Activated CD4-positive, alpha-beta memory T cell treated with anti-CD3 and anti-CD28 coated beads for 36 hours (primary cell): ENCODE data around the gene CD40. TPM values are rescaled to one million over a fixed set of nuclear protein-coding genes. Genes with fewer than 3 reads are reported as not detected.
A peak's percentile ranks its signal among the peaks of the same experiment; 100 is the strongest.

Source experiments
- CTCF ChIA-PET: fragments of 350-600 bp; sonication (Branson Sonifier 250); formaldehyde crosslinking; loops from one replicate; lab custom pipeline; 2021; ENCODE audit warnings: antibody characterized with exemption, inconsistent platforms; lab: Charles Lee
- POLR2A ChIA-PET: fragments of 350-600 bp; sonication (Branson Sonifier 250); formaldehyde crosslinking; loops from one replicate; lab custom pipeline; 2021; ENCODE audit warnings: antibody characterized with exemption; lab: Charles Lee
- DNase-seq: peaks from one replicate; pipeline ENCODE4 v3.0.0-alpha.2; 2020
- H3K27ac Mint-ChIP-seq: one replicate; pipeline ENCODE4 v1.8.0; 2021; ENCODE audit warnings: mixed read lengths
- H3K27me3 Mint-ChIP-seq: one replicate; pipeline ENCODE4 v1.8.0; 2021; ENCODE audit warnings: mixed read lengths
- H3K36me3 Mint-ChIP-seq: one replicate; pipeline ENCODE4 v1.8.0; 2021; ENCODE audit warnings: mixed read lengths
- H3K4me1 Mint-ChIP-seq: one replicate; pipeline ENCODE4 v1.8.0; 2021; ENCODE audit warnings: low read depth, mixed read lengths
- H3K4me3 Mint-ChIP-seq: one replicate; pipeline ENCODE4 v1.8.0; 2021; ENCODE audit warnings: mild to moderate bottlenecking, mixed read lengths
- H3K9me3 Mint-ChIP-seq: one replicate; pipeline ENCODE4 v1.8.0; 2021; ENCODE audit warnings: mixed read lengths
- intact Hi-C: fragments of 100-400 bp; cut with micrococcal nuclease; formaldehyde crosslinking; loops from one replicate; pipeline ENCODE4 v1.15.1; 2023
- total RNA-seq, 2 experiments: library from RNA; stranded (reverse); gene quantifications; one replicate each; pipeline ENCODE4 v1.2.3, GENCODE V29; 2021

Gene CD40
- total RNA-seq, 2 experiments from 2014 or later = 3.2 to 4.0 TPM

DNA sequence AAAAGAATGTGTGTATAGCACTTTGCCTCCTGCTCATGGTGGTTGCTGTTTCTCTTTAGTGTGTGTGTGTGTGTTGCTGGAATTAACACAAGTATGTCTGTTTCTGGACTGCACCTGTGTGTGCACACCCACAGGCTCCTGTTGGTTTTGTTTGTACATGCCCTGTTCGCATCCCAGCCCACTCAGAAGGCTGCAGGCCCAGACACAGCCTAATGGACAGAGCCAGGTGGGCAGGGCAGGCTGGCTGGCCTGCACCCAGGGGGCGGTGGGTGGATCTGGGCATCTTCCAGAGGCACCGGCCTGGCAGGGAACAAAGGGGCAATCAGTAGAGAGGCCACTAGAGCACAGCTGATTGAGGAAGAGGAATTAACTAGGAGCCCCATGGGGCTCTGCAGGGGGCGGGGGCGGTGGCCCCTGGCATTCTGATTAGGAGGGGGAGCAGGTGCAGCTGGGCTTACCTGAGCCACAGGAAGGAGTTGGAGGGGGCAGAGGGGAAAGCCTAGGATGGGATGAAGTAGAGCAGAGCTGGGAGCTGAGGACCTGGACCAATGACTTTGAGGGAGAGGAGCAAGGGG lies 21.9 kb downstream of the CD40 start:
- Mint-ChIP-seq H3K27ac (no peak overlapping the region), H3K36me3 (no peaks in the 10 kb centered on the region), H3K9me3 (no peaks in the 10 kb centered on the region), H3K4me3 (no peak overlapping the region), H3K4me1 (no peaks in the 10 kb centered on the region), H3K27me3 (peaks cover 24% of the 10 kb centered on the region)
- CTCF ChIA-PET = interaction anchor here (1.5 kb wide), 1 partner anchor 8 kb away, joined by 9 read pairs; no protein-coding TSS in a partner anchor
- intact Hi-C loops = no loop called here
- POLR2A ChIA-PET = no interaction called here
- no peak for DNase-seq

DNA sequence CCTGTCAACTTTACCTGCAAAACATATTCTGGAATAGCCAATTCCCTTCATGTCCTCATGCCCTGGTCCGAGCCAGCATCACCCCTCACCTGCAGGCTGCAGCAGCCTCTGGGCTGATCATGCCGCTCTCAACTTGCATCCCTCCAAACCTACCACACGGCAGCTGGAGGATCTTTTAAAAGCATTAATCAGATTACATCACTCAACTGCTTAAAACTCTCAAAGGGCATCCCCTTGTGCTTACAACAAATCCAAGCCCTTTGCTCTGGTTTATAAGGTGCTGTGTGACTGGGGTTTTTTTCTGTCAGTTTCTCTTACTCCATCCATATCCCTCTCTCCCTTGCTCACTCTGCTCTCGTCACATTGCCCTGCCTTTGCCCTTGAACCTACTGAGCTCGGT lies 24.0 kb downstream of the CD40 start:
- no peak for DNase-seq
- intact Hi-C loops = no loop called here
- ChIA-PET CTCF (no interaction called here), POLR2A (no interaction called here)
- H3K27me3 Mint-ChIP-seq = peaks cover 24% of the 10 kb centered on the region
- no peaks in the 10 kb centered on the region for H3K4me1 Mint-ChIP-seq
- H3K9me3 Mint-ChIP-seq = no peaks in the 10 kb centered on the region
- no peak overlapping the region for H3K4me3 Mint-ChIP-seq
- no peak overlapping the region for H3K27ac Mint-ChIP-seq
- H3K36me3 Mint-ChIP-seq = no peaks in the 10 kb centered on the region

DNA sequence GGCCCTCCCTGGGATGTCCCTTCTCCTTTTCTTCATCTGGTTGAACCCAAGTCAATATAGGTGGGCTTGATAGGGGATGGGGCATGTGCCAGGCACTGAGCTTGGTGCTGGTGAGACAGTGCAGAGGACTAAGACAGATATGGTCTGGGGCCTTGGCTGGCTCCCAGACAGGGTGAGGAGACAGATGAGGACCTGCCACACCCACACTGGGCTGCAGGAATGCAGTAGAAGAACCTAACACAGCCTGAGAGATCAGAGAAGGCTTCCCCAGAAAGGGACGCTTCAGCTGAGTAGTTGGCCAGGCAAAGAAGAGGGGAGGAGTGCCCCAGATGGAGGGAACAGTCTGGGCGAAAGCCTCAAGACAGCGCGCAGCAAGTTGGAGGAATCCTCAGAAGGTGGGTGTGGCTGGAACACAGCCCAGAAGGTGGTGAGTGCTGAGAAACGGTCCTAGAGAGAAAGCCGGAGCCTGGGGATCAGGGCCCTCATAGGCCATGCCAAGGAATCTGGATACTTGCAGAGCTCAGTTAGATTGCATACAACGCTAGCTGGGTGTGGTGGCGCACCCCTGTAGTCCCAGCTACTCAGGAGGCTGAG lies 26.4 kb downstream of the CD40 start:
- CTCF ChIA-PET = no interaction called here
- intact Hi-C loops = no loop called here
- no peaks in the 10 kb centered on the region for H3K9me3 Mint-ChIP-seq

DNA sequence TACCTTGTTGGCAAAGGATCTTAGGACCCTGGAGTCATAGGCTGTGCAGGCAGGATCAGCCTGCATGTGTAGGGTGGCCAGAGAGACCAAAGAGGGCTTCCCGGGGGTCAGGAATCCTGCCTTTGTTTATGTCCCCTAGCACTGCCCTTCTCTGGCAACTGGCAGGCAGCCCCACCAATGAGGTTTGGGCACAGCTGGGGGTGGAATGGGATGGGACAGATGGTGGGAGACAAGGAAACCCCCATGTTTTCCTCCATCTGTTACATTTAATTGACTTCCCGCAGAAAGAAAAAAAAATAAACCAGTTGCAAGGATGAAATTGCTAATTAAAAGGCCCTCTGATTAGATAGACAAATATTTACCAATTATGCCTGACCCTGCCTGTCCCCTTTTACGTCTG lies 27.6 kb downstream of the CD40 start:
- Mint-ChIP-seq H3K4me3 (no peak overlapping the region), H3K4me1 (no peaks in the 10 kb centered on the region), H3K36me3 (no peaks in the 10 kb centered on the region), H3K9me3 (no peaks in the 10 kb centered on the region), H3K27ac (no peak overlapping the region), H3K27me3 (peaks cover 15% of the 10 kb centered on the region)
- CTCF ChIA-PET = interaction anchor here (1.2 kb wide), 2 partner anchors 12 to 29 kb away, joined by 3 read pairs; no protein-coding TSS in a partner anchor
- intact Hi-C loops = no loop called here
- POLR2A ChIA-PET = no interaction called here
- no peak for DNase-seq

More for the DNA sequence above, 26.4 kb downstream of the CD40 start:
- Mint-ChIP-seq H3K27ac (no peak overlapping the region), H3K27me3 (peaks cover 20% of the 10 kb centered on the region), H3K36me3 (no peaks in the 10 kb centered on the region), H3K4me1 (no peaks in the 10 kb centered on the region), H3K4me3 (no peak overlapping the region)
- POLR2A ChIA-PET = no interaction called here
- DNase-seq = no peak

DNA sequence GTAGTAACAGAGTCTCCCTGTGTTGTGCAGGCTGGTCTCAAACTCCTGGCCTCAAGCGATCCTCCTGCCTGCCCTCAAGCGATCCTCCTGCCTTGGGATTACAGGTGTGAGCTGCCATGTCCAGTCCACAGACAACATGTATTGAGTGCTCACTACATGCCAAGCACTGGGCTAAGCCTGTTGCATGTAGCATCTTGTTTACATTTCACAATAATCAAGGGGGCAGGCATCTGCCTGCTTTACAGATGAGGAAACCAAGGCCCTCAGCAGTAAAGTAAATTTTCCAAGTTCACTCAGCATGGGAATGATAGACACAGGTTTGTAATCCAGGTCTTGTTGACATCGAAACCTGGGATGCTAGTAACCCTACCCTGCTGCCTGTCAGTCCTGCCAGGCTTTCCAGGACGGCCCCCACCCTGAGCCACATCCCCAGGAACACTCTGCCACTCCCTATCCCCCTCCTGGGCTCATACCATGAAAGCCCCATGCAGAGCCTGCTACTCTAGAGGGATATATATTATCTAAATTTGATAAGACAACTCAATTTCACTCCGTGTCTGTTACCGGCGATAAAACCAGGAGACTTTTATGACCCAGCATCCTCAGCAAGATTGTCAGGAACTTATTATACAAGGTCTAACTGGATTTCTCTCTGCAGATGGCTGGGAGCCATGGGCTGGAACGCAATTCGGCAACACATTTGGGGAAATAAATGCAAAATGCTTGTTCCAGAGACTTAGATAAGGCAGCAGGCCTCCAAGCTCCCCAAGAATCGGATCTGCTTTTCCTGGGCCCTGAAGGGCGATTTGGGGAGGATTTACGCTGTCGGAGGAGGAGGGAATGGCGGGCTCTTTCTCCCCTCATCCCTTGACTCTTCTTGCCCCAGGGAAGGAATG lies 30.4 kb downstream of the CD40 start:
- no peaks in the 10 kb centered on the region for H3K36me3 Mint-ChIP-seq
- no peak overlapping the region for H3K27ac Mint-ChIP-seq
- POLR2A ChIA-PET = no interaction called here
- no peak for DNase-seq
- no peak overlapping the region for H3K4me3 Mint-ChIP-seq
- H3K9me3 Mint-ChIP-seq = no peaks in the 10 kb centered on the region
- no peaks in the 10 kb centered on the region for H3K4me1 Mint-ChIP-seq
- CTCF ChIA-PET = interaction anchor here (0.6 kb wide), 1 partner anchor 548 kb away, joined by 3 read pairs; no protein-coding TSS in a partner anchor
- intact Hi-C loops = no loop called here
- H3K27me3 Mint-ChIP-seq = peaks cover 4% of the 10 kb centered on the region

DNA sequence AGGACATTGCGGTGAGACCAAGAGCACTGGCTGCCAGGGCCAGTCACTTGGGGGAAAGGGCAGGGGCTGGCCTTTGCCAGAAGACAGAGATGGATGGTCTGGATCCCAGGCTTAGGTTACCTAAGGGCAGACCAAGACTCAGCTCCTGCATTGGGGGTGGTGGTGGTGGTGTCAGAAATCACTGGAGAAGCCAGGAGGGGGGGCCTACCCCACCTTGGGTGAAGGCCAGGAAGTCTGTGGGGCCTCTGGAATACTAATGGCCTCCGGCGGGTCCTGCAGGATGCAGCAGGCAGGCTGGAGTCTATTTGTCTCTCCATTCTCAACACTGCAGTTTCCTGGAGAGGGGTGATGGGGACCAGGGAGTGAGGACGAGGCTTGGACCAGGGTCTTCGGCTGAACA lies 32.8 kb downstream of the CD40 start:
- DNase-seq = no peak
- Mint-ChIP-seq H3K27me3 (peaks cover 3% of the 10 kb centered on the region), H3K27ac (no peak overlapping the region), H3K9me3 (no peaks in the 10 kb centered on the region), H3K4me1 (no peaks in the 10 kb centered on the region), H3K36me3 (no peaks in the 10 kb centered on the region), H3K4me3 (no peak overlapping the region)
- intact Hi-C loops = no loop called here
- CTCF ChIA-PET = interaction anchor here (1.3 kb wide), 1 partner anchor 22 kb away, joined by 3 read pairs; no protein-coding TSS in a partner anchor
- POLR2A ChIA-PET = no interaction called here

DNA sequence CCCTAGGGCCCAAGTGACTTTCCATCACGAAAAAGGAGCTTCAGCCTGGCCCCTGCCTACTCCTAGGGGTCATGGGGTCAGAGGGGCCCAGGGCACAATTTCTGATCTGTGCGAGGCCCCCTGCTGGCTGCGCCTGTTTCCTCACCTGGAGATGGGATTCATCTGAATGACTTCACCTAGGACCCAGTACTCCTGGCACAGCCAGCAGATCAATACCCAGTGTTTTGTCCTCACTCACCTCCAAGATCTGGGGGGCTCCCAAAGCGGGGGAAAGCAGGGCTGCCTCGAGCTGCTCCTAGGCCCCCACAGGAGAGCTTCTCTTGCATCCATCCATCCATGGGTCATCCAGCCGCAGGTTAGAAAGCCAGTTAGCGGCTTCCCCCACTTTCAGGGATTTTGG lies 33.8 kb downstream of the CD40 start:
- no peaks in the 10 kb centered on the region for H3K36me3 Mint-ChIP-seq
- H3K27me3 Mint-ChIP-seq = peaks cover 3% of the 10 kb centered on the region
- intact Hi-C loops = no loop called here
- DNase-seq = peak; percentile 24
- POLR2A ChIA-PET = no interaction called here
- H3K4me3 Mint-ChIP-seq = no peak overlapping the region
- H3K27ac Mint-ChIP-seq = no peak overlapping the region
- CTCF ChIA-PET = interaction anchor here (0.6 to 1.5 kb wide), 6 partner anchors 14 to 269 kb away, joined by 3 to 5 read pairs (median 3); no protein-coding TSS in a partner anchor
- H3K4me1 Mint-ChIP-seq = no peaks in the 10 kb centered on the region
- no peaks in the 10 kb centered on the region for H3K9me3 Mint-ChIP-seq

DNA sequence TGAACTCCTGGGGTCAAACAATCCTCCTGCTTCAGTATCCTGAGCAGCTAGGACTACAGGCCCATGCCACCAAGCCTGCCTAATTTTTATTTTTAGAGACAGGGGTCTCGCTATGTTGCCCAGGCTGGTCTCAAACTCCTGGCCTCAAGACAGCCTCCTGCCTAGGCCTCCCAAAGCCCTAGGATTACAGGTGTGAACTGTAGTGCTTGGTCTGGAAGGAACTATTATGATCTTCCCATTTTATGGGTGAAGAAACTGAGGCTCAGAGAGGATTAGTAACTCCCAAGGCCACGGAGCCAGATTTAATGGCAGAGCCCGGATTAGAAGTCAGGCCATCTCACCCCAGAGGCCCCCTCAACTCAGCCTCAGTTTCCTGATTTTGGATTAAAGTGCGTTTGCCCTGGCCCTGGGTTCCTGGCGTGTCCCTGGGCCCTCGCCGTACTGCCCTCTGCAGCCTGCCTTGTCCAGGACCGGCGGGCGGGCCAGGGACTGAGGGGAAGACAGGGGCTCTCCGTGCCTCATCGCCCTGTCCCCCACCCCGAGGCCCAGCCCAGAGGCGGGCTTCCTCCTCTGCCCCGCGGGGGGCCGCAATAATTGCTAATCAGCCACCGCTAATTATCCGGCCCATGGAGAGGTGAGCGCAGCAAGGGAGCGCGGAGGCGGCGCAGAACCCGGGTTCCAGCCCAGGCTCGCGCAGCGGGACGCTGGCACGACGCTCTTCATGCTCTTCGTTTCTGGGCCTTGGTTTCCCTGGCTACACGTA lies 34.9 kb downstream of the CD40 start:
- Mint-ChIP-seq H3K27ac (no peak overlapping the region), H3K4me1 (no peaks in the 10 kb centered on the region), H3K9me3 (no peaks in the 10 kb centered on the region), H3K27me3 (peaks cover 3% of the 10 kb centered on the region), H3K4me3 (no peak overlapping the region), H3K36me3 (no peaks in the 10 kb centered on the region)
- no peak for DNase-seq
- ChIA-PET CTCF (interaction anchor here (0.8 to 1.5 kb wide), 2 partner anchors 13 to 268 kb away, joined by 3 to 5 read pairs; no protein-coding TSS in a partner anchor), POLR2A (no interaction called here)
- intact Hi-C loops = no loop called here

DNA sequence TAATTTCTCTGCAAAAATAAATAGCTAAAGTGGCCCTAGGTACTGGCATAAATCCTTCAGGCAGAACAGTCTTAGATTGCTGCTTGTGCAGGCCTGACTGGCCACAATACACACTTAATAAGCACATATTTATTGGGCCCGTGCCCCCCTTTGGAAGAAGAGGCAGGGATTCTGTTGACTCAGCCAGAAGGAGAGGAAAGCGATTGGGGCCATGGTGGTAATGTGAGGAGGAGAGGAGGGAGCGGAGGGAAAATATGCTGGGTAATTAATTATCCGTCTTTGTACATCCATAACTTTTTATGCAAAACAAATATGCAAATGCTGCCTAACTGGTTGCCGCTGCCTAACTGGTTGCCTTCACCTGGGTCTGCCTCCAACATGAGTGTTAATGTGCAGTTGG lies 36.2 kb downstream of the CD40 start:
- H3K9me3 Mint-ChIP-seq = no peaks in the 10 kb centered on the region
- ChIA-PET CTCF (no interaction called here), POLR2A (no interaction called here)
- intact Hi-C loops = no loop called here
- H3K27ac Mint-ChIP-seq = no peak overlapping the region
- H3K27me3 Mint-ChIP-seq = peaks cover 3% of the 10 kb centered on the region
- no peak for DNase-seq
- no peak overlapping the region for H3K4me3 Mint-ChIP-seq
- no peaks in the 10 kb centered on the region for H3K36me3 Mint-ChIP-seq
- no peaks in the 10 kb centered on the region for H3K4me1 Mint-ChIP-seq

DNA sequence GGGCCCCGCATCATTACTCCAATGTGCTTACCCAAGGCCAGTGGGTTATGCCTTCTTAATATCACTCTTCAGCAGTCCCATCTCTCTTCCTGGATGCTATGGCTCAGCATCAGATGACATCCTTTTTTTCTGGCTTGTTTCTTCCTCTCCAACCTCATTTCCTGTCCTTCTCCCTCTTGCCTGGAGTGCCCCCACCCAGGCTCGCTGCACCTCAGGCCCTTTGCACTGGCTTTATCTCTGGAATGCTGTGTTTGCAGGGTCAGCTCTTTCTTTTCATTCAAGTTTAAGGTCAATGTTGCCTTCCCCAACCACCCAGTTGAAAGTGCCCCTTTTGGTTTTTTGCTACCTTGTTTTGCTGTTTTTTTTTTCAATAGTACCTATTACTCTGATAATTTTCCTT lies 36.7 kb downstream of the CD40 start:
- Mint-ChIP-seq H3K4me1 (no peaks in the 10 kb centered on the region), H3K36me3 (no peaks in the 10 kb centered on the region), H3K4me3 (no peak overlapping the region), H3K27me3 (peaks cover 6% of the 10 kb centered on the region), H3K27ac (no peak overlapping the region), H3K9me3 (no peaks in the 10 kb centered on the region)
- intact Hi-C loops = no loop called here
- no peak for DNase-seq
- POLR2A ChIA-PET = no interaction called here
- CTCF ChIA-PET = no interaction called here

DNA sequence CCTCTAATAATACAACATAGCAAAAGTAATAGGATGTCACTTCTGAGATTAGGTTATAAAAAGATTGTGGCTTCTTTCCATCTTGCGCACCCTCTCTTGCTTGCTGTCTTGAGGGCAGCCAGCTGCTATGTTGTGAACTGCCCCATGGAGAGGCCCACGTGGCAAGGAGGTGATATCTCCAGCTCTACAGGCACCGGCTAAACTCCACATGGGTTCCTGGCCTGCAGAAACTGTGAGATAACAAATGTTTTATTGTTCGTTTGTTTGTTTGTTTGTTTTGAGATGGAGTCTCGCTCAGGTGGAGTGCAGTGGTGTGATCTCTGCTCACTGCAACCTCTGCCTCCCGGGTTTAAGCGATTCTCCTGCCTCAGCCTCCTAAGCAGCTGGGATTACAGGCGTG lies 38.0 kb downstream of the CD40 start:
- peaks cover 7% of the 10 kb centered on the region for H3K27me3 Mint-ChIP-seq
- no peak for DNase-seq
- H3K27ac Mint-ChIP-seq = no peak overlapping the region
- no peaks in the 10 kb centered on the region for H3K9me3 Mint-ChIP-seq
- no peak overlapping the region for H3K4me3 Mint-ChIP-seq
- no peaks in the 10 kb centered on the region for H3K4me1 Mint-ChIP-seq
- intact Hi-C loops = no loop called here
- POLR2A ChIA-PET = no interaction called here
- CTCF ChIA-PET = no interaction called here
- no peaks in the 10 kb centered on the region for H3K36me3 Mint-ChIP-seq
